ENCODE data around the gene XPNPEP1.

GRCh38 chr10:109969760-109970346, 46.5 kb upstream of the XPNPEP1 start:
- TF ChIP-seq, protein P1, sequence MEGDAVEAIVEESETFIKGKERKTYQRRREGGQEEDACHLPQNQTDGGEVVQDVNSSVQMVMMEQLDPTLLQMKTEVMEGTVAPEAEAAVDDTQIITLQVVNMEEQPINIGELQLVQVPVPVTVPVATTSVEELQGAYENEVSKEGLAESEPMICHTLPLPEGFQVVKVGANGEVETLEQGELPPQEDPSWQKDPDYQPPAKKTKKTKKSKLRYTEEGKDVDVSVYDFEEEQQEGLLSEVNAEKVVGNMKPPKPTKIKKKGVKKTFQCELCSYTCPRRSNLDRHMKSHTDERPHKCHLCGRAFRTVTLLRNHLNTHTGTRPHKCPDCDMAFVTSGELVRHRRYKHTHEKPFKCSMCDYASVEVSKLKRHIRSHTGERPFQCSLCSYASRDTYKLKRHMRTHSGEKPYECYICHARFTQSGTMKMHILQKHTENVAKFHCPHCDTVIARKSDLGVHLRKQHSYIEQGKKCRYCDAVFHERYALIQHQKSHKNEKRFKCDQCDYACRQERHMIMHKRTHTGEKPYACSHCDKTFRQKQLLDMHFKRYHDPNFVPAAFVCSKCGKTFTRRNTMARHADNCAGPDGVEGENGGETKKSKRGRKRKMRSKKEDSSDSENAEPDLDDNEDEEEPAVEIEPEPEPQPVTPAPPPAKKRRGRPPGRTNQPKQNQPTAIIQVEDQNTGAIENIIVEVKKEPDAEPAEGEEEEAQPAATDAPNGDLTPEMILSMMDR (IDR thresholded peaks at IDR 0.05; ENCODE audit: low read length), result no peak
- TF ChIP-seq EZH2 (IDR thresholded peaks at IDR 0.05; ENCODE audit: borderline replicate concordance, low read length), result no peak

All from OCI-LY1 (cell line).